ENCODE measurements around the gene FAM124A. TPM values are rescaled to one million over a fixed set of nuclear protein-coding genes. Genes with fewer than 3 reads are reported as not detected.

Gene FAM124A
- total RNA-seq, 1 experiment from 2014 or later: 3.1 TPM

- no peaks in the 10 kb centered on the region for H3K4me1 ChIP-seq (ENCODE audit: control insufficient read depth in 1 of 2, insufficient read depth in 2 of 2, low read length in 2 of 2)
- no peak overlapping the region for H3K27ac ChIP-seq (ENCODE audit: low read depth, low read length)
- no peak overlapping the region for H3K9ac ChIP-seq (ENCODE audit: low read length)
- no peaks in the 10 kb centered on the region for H3K9me2 ChIP-seq (ENCODE audit: insufficient read depth)
- POLR2A ChIA-PET: no interaction called here
- no peak overlapping the region for H3K4me2 ChIP-seq (ENCODE audit: low read length)
- no peak for ATAC-seq
- H2AFZ ChIP-seq (ENCODE audit: low read depth, low read length, poor library complexity, severe bottlenecking): no peak overlapping the region
- H3K27me3 ChIP-seq (ENCODE audit: insufficient read depth, low read length): no peaks in the 10 kb centered on the region
- intact Hi-C loops (cut with micrococcal nuclease): no loop called here
- no peaks in the 10 kb centered on the region for H4K20me1 ChIP-seq (ENCODE audit: insufficient read depth)
- H3K4me3 ChIP-seq (replicated peaks in 1 of 2; ENCODE audit: low read depth in 1 of 2, low read length in 2 of 2): no peak overlapping the region
- BruUV-seq (replicated peaks): no TSS peak
- H3K79me2 ChIP-seq (ENCODE audit: insufficient read depth, low read length): no peaks in the 10 kb centered on the region
- CTCF ChIA-PET: no interaction called here
- no peaks in the 10 kb centered on the region for H3K36me3 ChIP-seq (ENCODE audit: control insufficient read depth in 1 of 2, insufficient read depth in 2 of 2, low read length in 2 of 2)
- no peak for TF ChIP-seq FOSL1 (IDR thresholded peaks at IDR 0.05; ENCODE audit: low read depth)
- TF ChIP-seq JUND (IDR thresholded peaks at IDR 0.05): no peak
- TF ChIP-seq SP1 (IDR thresholded peaks at IDR 0.05; ENCODE audit: low read depth): no peak
- TF ChIP-seq ELF1 (IDR thresholded peaks at IDR 0.05; ENCODE audit: borderline replicate concordance, low read depth): no peak
- TF ChIP-seq CBX3 (IDR thresholded peaks at IDR 0.05; ENCODE audit: low read depth): no peak
- no peak for TF ChIP-seq SRF (IDR thresholded peaks at IDR 0.05; ENCODE audit: low read depth)
- TF ChIP-seq MAX (IDR thresholded peaks at IDR 0.05): no peak
- TF ChIP-seq CTCF (IDR thresholded peaks at IDR 0.05 in 2 of 3, conservative IDR thresholded peaks at IDR 0.05 in 1 of 3; ENCODE audit: borderline replicate concordance in 1 of 3, insufficient read depth in 1 of 3, low read depth in 2 of 3, low read length in 2 of 3): no peak
- DNase-seq (ENCODE audit: low read depth, low spot score): no peak
- H3K9me3 ChIP-seq (ENCODE audit: control insufficient read depth in 1 of 2, insufficient read depth in 1 of 2, low read depth in 1 of 2, low read length in 2 of 2): no peaks in the 10 kb centered on the region
- RAD21 ChIA-PET (ENCODE audit: low non-redundant PET in 1 of 2, low total read pairs in 2 of 2, uncharacterized antibody in 2 of 2, unreplicated experiment in 2 of 2): no interaction called here
Observed at GRCh38 chr13:51233117-51233826, 11.1 kb downstream of the FAM124A start.

- Histone ChIP-seq H3K27me3 (ENCODE audit: insufficient read depth, low read length) (no peaks in the 10 kb centered on the region), H3K9me2 (ENCODE audit: insufficient read depth) (no peaks in the 10 kb centered on the region), H3K4me3 (replicated peaks in 1 of 2; ENCODE audit: low read depth in 1 of 2, low read length in 2 of 2) (no peak overlapping the region), H3K4me2 (ENCODE audit: low read length) (no peak overlapping the region), H2AFZ (ENCODE audit: low read depth, low read length, poor library complexity, severe bottlenecking) (no peak overlapping the region), H3K27ac (ENCODE audit: low read depth, low read length) (no peak overlapping the region), H3K9ac (ENCODE audit: low read length) (no peak overlapping the region), H3K79me2 (ENCODE audit: insufficient read depth, low read length) (no peaks in the 10 kb centered on the region), H3K36me3 (ENCODE audit: control insufficient read depth in 1 of 2, insufficient read depth in 2 of 2, low read length in 2 of 2) (no peaks in the 10 kb centered on the region), H3K4me1 (ENCODE audit: control insufficient read depth in 1 of 2, insufficient read depth in 2 of 2, low read length in 2 of 2) (no peaks in the 10 kb centered on the region), H4K20me1 (ENCODE audit: insufficient read depth) (no peaks in the 10 kb centered on the region), H3K9me3 (ENCODE audit: control insufficient read depth in 1 of 2, insufficient read depth in 1 of 2, low read depth in 1 of 2, low read length in 2 of 2) (no peaks in the 10 kb centered on the region)
- intact Hi-C loops (cut with micrococcal nuclease): no loop called here
- ATAC-seq (no peak), DNase-seq (ENCODE audit: low read depth, low spot score) (no peak)
- RAD21 ChIA-PET (ENCODE audit: low non-redundant PET in 1 of 2, low total read pairs in 2 of 2, uncharacterized antibody in 2 of 2, unreplicated experiment in 2 of 2): no interaction called here
- CTCF ChIA-PET: interaction anchor here (0.8 to 1.0 kb wide), 2 partner anchors 12 to 52 kb away, joined by 3 read pairs; no protein-coding TSS in a partner anchor
- TF ChIP-seq EZH2 (IDR thresholded peaks at IDR 0.05): no peak
- no peak for TF ChIP-seq REST (IDR thresholded peaks at IDR 0.05; ENCODE audit: low read depth)
- TF ChIP-seq ZNF274 (IDR thresholded peaks at IDR 0.05; ENCODE audit: low read depth, low read length): no peak
- no peak for TF ChIP-seq RAD21 (IDR thresholded peaks at IDR 0.05; ENCODE audit: low read depth)
- no peak for TF ChIP-seq ZBTB33 (IDR thresholded peaks at IDR 0.05; ENCODE audit: extremely low read depth, insufficient replicate concordance, low read length)
- TF ChIP-seq JUND (IDR thresholded peaks at IDR 0.05): no peak
- no TSS peak for BruUV-seq (replicated peaks)
- POLR2A ChIA-PET: no interaction called here
Observed at GRCh38 chr13:51234676-51235075, 12.5 kb downstream of the FAM124A start.
